SK-N-SH (cell line): Measurements from ENCODE around the gene CBLN1.

Experiments used
- EZH2phosphoT487 ChIP-seq: fragments of 200-600 bp; sonication (generic); IDR thresholded peaks from 2 replicates; pipeline ENCODE4 v1.6.1; 2017; ENCODE audit warnings: low read depth, mixed run types, mild to moderate bottlenecking, antibody characterized with exemption, moderate library complexity, borderline replicate concordance
- TF ChIP-seq, protein P1 (sequence below): fragments of 200-600 bp; sonication (generic); IDR thresholded peaks from 2 replicates; pipeline ENCODE4 v1.6.1; 2017; ENCODE audit warnings: antibody characterized with exemption, mild to moderate bottlenecking, moderate library complexity

DNA sequence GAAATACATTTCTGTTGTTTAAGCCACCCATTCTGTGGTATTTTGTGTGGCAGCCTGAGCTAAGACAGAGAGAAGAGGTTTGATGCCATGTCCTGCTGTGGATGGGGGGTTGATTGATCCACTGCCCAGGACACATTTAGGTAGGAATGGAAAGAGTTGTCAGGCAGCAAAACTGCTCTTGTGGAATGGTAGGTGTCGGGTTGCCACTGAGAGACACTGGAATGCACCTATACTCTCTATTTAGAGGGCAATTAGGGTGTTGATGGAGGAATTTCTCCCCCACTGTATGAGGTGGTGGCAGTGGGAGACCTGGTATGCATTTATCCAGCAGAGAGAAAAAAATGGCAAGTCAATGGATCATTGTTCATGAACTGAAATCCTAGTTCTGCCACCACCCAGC, 30.9 kb downstream of the CBLN1 start:
- TF ChIP-seq, protein P1, sequence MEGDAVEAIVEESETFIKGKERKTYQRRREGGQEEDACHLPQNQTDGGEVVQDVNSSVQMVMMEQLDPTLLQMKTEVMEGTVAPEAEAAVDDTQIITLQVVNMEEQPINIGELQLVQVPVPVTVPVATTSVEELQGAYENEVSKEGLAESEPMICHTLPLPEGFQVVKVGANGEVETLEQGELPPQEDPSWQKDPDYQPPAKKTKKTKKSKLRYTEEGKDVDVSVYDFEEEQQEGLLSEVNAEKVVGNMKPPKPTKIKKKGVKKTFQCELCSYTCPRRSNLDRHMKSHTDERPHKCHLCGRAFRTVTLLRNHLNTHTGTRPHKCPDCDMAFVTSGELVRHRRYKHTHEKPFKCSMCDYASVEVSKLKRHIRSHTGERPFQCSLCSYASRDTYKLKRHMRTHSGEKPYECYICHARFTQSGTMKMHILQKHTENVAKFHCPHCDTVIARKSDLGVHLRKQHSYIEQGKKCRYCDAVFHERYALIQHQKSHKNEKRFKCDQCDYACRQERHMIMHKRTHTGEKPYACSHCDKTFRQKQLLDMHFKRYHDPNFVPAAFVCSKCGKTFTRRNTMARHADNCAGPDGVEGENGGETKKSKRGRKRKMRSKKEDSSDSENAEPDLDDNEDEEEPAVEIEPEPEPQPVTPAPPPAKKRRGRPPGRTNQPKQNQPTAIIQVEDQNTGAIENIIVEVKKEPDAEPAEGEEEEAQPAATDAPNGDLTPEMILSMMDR: no peak
- no peak for TF ChIP-seq EZH2phosphoT487
